Aortic smooth muscle cell (primary cell): ENCODE measurements around the gene ARL6IP6. TPM values are rescaled to one million over a fixed set of nuclear protein-coding genes. Genes with fewer than 3 reads are reported as not detected.

Experiments
- total RNA-seq: library from RNA; depleted of rRNA; stranded (reverse); fragments of >200 nt; gene quantifications from 2 replicates; pipeline ENCODE4 v1.2.3, GENCODE V29; 2014

The ARL6IP6 gene
- total RNA-seq: 11.0 and 14.3 TPM in 2 replicates

DNA sequence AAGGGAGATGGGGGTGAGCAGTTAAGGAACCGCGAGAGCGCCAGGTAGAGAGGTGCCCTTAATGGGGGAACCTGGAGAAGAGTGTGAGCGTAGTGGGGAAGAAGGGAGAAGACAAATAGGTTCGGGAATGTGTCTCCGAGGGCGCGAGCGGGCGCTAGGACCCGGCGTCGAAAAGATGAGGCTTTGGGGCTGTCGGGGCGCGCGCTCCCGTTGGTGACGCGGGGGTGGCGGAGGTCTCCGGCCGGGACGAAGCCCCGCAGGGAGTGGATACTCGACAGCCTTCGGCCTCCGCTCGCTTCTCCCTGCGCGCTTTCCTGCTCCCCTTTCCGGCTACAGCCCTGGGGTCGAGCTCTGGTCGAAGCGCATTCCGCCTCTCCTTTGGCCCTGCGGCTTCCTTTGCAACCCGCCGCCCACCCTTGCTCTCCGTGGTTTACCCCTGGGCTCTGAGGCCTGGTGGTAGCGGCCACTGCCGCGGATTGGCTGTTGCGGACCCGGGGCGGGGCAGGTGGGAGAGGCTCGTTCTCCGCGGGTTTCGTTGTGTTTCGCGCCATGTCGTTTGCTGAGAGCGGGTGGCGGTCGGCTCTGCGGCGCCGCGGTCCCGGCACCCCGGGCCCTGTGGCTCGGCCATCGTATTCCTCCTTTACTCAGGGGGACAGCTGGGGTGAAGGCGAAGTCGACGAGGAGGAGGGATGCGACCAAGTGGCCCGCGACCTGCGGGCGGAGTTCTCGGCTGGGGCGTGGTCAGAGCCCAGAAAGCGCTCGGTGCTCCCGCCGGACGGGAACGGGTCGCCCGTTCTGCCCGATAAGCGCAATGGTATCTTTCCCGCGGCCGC, at the start of gene ARL6IP6:
Gene ARL6IP6, plus strand, starts transcription at position 545 of the 833 bp plus-strand sequence. Its CDS starts 5 bp downstream, at position 550.

DNA sequence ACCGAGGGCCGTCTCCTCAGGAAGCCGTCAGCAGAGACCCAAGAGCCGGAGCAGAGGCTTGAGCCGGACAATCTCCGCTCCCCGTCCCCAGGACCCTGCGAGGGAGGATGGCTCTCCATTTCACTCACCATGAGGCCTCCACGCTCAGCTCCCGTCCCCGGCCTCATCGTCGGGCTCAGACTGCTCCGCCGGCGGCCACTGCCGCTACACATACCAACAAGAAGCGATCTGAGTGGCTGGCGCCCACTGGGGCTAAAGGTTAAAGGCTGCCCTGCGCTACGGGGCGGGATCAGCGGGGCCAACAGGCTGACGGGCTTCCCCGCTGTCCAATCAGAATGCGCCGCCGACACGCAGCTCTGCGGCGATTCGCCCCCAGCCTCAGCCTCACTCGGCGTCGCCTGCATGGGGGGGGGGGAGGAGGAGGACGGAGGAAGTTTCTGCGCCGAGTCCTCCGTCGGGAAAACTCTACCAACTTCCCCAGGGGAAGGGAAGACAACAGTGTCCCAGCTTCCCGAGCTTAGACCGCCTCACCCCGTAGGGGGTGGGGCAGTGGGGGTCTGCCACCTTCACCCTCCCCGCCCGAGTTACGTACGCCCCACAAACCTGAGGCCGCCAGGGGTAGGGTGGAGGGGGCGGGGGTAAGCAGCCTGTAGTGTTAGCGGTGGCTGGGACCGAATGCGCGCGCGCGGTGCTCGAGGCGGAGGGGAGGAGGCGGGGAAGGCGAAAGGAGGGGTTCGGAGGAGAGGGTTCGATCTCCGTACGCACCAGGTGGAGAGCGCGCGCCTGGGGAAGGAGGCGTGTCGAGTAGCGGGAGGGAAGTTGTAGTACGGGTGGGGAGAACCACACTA, 968 bp upstream of the ARL6IP6 start, which contains the start of gene PRPF40A:
Gene PRPF40A, minus strand, starts transcription at position 234 of the 848 bp plus-strand sequence. Its CDS starts 22 bp downstream, at position 212.

Other genes starting within 250 kb of the ARL6IP6 start
- 94.8 and 99.2 TPM in 2 replicates for gene PRPF40A, start 1.2 kb upstream of the ARL6IP6 start, total RNA-seq